A549 (cell line): ENCODE data around the gene DPYD.

ENCODE experiments used
- BHLHE40 ChIP-seq: IDR thresholded peaks from 2 replicates; pipeline ENCODE4 v1.6.1; 2012; ENCODE audit warnings: low read depth, low read length, inconsistent platforms
- CHD2 ChIP-seq: fragments of 150-350 bp; IDR thresholded peaks from 2 replicates; pipeline ENCODE4 v1.6.1; 2014; ENCODE audit warnings: low read length; ENCODE audit not compliant: partially characterized antibody
- GATA3 ChIP-seq: IDR thresholded peaks from 2 replicates; pipeline ENCODE4 v1.6.1; 2012; ENCODE audit warnings: borderline replicate concordance
- POLR2A ChIP-seq: IDR thresholded peaks from 2 replicates; pipeline ENCODE4 v1.6.1; 2012; ENCODE audit warnings: mild to moderate bottlenecking, low read length
- RAD21 ChIP-seq, 2 experiments: fragments of >200 bp in 1 of 2; sonication (Bioruptor Twin) in 1 of 2; formaldehyde crosslinking in 1 of 2; IDR thresholded peaks in 1 of 2; conservative IDR thresholded peaks in 1 of 2; 2 replicates in 1 of 2; 3 replicates in 1 of 2; pipeline ENCODE4 v1.6.1; 2012 to 2018; ENCODE audit warnings: inconsistent platforms in 1 of 2
- ZFP36 ChIP-seq: fragments of 450-650 bp; IDR thresholded peaks from 2 replicates; pipeline ENCODE4 v1.6.1; 2014; ENCODE audit warnings: borderline replicate concordance; ENCODE audit not compliant: partially characterized antibody
- TF ChIP-seq, protein P1 (sequence below): fragments of >200 bp; sonication (Bioruptor Twin); formaldehyde crosslinking; IDR thresholded peaks from 3 replicates; pipeline ENCODE4 v1.5.1; 2016
- TF ChIP-seq, protein P2 (sequence below): IDR thresholded peaks from 2 replicates; pipeline ENCODE4 v1.6.1; 2012
- TF ChIP-seq, protein P3 (sequence below): IDR thresholded peaks from 2 replicates; pipeline ENCODE4 v1.6.1; 2012; ENCODE audit warnings: low read depth, borderline replicate concordance

DNA sequence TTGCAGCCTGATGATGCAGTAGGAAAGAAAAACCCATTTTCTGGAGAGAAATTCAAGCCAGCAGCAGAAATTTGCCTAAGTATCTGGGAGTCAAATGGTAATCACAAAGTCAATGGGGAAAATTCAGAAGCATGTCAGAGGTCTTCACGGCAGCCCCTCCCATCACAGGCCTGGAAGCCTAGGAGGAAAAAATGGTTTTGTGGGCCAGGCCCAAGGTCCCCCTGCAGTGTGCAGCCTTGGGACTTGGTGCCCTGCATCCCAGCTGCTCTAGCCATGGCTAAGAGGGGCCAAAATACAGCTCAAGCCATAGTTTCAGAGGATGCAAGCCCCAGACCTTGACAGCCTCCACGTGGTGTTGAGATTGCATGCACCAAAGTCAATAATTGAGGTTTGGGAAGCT lies 864.4 kb downstream of the DPYD start:
- TF ChIP-seq, protein P1, sequence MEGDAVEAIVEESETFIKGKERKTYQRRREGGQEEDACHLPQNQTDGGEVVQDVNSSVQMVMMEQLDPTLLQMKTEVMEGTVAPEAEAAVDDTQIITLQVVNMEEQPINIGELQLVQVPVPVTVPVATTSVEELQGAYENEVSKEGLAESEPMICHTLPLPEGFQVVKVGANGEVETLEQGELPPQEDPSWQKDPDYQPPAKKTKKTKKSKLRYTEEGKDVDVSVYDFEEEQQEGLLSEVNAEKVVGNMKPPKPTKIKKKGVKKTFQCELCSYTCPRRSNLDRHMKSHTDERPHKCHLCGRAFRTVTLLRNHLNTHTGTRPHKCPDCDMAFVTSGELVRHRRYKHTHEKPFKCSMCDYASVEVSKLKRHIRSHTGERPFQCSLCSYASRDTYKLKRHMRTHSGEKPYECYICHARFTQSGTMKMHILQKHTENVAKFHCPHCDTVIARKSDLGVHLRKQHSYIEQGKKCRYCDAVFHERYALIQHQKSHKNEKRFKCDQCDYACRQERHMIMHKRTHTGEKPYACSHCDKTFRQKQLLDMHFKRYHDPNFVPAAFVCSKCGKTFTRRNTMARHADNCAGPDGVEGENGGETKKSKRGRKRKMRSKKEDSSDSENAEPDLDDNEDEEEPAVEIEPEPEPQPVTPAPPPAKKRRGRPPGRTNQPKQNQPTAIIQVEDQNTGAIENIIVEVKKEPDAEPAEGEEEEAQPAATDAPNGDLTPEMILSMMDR = no peak
- no peak for TF ChIP-seq CHD2
- TF ChIP-seq RAD21 (conservative IDR thresholded peaks at IDR 0.05 in 1 of 2, IDR thresholded peaks at IDR 0.05 in 1 of 2) = no peak
- no peak for TF ChIP-seq GATA3
- peak; percentile 61 for TF ChIP-seq ZFP36
- no peak for TF ChIP-seq BHLHE40
- TF ChIP-seq, protein P2, sequence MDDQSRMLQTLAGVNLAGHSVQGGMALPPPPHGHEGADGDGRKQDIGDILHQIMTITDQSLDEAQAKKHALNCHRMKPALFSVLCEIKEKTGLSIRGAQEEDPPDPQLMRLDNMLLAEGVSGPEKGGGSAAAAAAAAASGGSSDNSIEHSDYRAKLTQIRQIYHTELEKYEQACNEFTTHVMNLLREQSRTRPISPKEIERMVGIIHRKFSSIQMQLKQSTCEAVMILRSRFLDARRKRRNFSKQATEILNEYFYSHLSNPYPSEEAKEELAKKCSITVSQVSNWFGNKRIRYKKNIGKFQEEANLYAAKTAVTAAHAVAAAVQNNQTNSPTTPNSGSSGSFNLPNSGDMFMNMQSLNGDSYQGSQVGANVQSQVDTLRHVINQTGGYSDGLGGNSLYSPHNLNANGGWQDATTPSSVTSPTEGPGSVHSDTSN = no peak
- no peak for TF ChIP-seq POLR2A
- TF ChIP-seq, protein P3, sequence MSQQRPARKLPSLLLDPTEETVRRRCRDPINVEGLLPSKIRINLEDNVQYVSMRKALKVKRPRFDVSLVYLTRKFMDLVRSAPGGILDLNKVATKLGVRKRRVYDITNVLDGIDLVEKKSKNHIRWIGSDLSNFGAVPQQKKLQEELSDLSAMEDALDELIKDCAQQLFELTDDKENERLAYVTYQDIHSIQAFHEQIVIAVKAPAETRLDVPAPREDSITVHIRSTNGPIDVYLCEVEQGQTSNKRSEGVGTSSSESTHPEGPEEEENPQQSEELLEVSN = no peak
